ENCODE measurements around the gene KBTBD4. TPM values are rescaled to one million over a fixed set of nuclear protein-coding genes. Genes with fewer than 3 reads are reported as not detected.

KBTBD4 gene
- total RNA-seq, 1 experiment from 2014 or later: 15.9 TPM

DNA sequence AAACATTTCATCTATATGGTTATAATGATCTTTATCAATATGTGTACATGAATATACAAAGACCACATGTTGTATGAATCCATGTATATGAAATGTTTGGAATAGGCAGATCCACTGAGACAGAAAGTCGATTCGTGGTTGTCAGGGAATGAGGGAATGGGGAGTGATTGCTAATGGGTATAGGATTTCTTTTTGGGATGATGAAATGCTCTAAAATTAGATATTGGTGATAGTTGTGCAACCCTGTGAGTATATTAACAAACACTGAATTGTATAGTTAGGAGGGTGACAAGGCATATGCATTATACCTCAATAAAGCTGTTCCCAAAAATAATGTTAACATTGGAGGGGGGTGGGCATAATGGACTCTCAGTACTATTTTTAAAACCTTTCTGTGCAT is 18.3 kb downstream of the KBTBD4 start:
- Histone ChIP-seq H2BK20ac (ENCODE audit: low read depth, low read length, poor library complexity, severe bottlenecking) (no peak overlapping the region), H2BK5ac (ENCODE audit: insufficient read length, low read length) (no peak overlapping the region)
- H3K27ac Mint-ChIP-seq: no peak overlapping the region; a peak in 1 of 7 replicates

More for the DNA sequence above, 18.3 kb downstream of the KBTBD4 start:
- Mint-ChIP-seq H3K36me3 (ENCODE audit: insufficient read depth in 1 of 3, low read depth in 3 of 3) (no peaks in the 10 kb centered on the region), H3K27me3 (ENCODE audit: low read depth) (no peaks in the 10 kb centered on the region), H3K9me3 (no peaks in the 10 kb centered on the region), H3K4me1 (peaks cover 3 to 4% of the 10 kb centered on the region in 2 experiments; a peak in 3 of 4 replicates), H3K4me3 (no peak overlapping the region)
- Histone ChIP-seq H2AK5ac (ENCODE audit: insufficient read length, low read length) (no peak overlapping the region), H4K8ac (replicated peaks; ENCODE audit: insufficient read length, low read depth, low read length) (no peak overlapping the region), H3K14ac (ENCODE audit: insufficient read depth, low read length) (no peak overlapping the region), H3K56ac (ENCODE audit: insufficient read length, low read depth, low read length) (no peak overlapping the region), H2BK12ac (ENCODE audit: insufficient read length, low read depth, low read length) (no peak overlapping the region), H3K18ac (ENCODE audit: insufficient read length, low read depth, low read length) (no peak overlapping the region), H3K79me1 (ENCODE audit: insufficient read depth, low read depth, low read length, poor library complexity, severe bottlenecking) (no peaks in the 10 kb centered on the region), H4K91ac (ENCODE audit: insufficient read length, low read depth, low read length) (no peak overlapping the region), H2BK120ac (ENCODE audit: low read depth, low read length, poor library complexity, severe bottlenecking) (no peak overlapping the region), H3K9ac (ENCODE audit: extremely low read depth, insufficient read length, low read length) (no peak overlapping the region), H3K4ac (ENCODE audit: low read depth, low read length) (no peak overlapping the region), H3K4me2 (ENCODE audit: insufficient read depth, insufficient read length, low read length) (no peak overlapping the region), H3K27me3 (ENCODE audit: insufficient read depth, low read length) (no peaks in the 10 kb centered on the region), H3K23me2 (ENCODE audit: insufficient read length, low read depth, low read length, poor library complexity, severe bottlenecking) (no peaks in the 10 kb centered on the region), H4K5ac (ENCODE audit: insufficient read length, low read depth, low read length) (no peak overlapping the region), H2BK15ac (ENCODE audit: low read depth, low read length) (no peak overlapping the region), H3K4me1 (ENCODE audit: insufficient read depth, low read length) (no peaks in the 10 kb centered on the region), H3K9me3 (ENCODE audit: control insufficient read depth, low read depth, low read length) (no peaks in the 10 kb centered on the region), H3T11ph (ENCODE audit: low read length) (no peak overlapping the region), H3K23ac (ENCODE audit: insufficient read length, low read depth, low read length) (no peak overlapping the region), H4K20me1 (ENCODE audit: control insufficient read depth, insufficient read depth, insufficient read length) (no peaks in the 10 kb centered on the region), H2AFZ (ENCODE audit: low read length) (no peak overlapping the region), H3K27ac (ENCODE audit: insufficient read length, low read depth, low read length) (no peak overlapping the region), H3K79me2 (ENCODE audit: insufficient read depth, low read length) (no peaks in the 10 kb centered on the region)
- no peak for TF ChIP-seq CTCF (conservative IDR thresholded peaks at IDR 0.05)
- WGBS (ENCODE audit: extremely low coverage, insufficient read length, low lambda C conversion rate): no CpG with 5 or more reads among the region's 2 CpGs
- no peak for DNase-seq
